Pancreas (tissue), 10 donors: ENCODE data around the gene CACFD1. TPM values are rescaled to one million over a fixed set of nuclear protein-coding genes. Genes with fewer than 3 reads are reported as not detected.

Source experiments
- ATAC-seq, 4 donors: fragments of 200-7000 bp; cut with Tn5 transposase; one replicate each; pipeline versions ENCODE4 v1.8.0 to v1.9.1; 2020; ENCODE audit warnings: mild to moderate bottlenecking in 4 of 4, moderate library complexity in 4 of 4
- DNase-seq, 6 donors: peaks; one replicate each; pipeline ENCODE4 v3.0.0-alpha.2; 2020
- FAIRE-seq: peaks from 2 replicates; lab custom pipeline; 2012; peaks lifted over from hg19 to GRCh38; lab: Jason Lieb, UNC
- H3K27ac ChIP-seq, 4 donors: fragments of 200-600 bp; sonication (generic); 1 replicate in 3 of 4; 2 replicates in 1 of 4; pipeline versions ENCODE4 v1.5.0 to v1.8.0; 2020
- H3K27me3 ChIP-seq, 4 donors: fragments of 200-600 bp; one replicate each; pipeline ENCODE4 v1.8.0; 2021
- H3K36me3 ChIP-seq, 3 donors: fragments of 200-600 bp; sonication (generic) in 1 of 3; one replicate each; pipeline versions ENCODE4 v1.5.0 to v1.8.0; 2020 to 2021
- H3K4me1 ChIP-seq, 3 donors: fragments of 200-600 bp; one replicate each; pipeline ENCODE4 v1.8.0; 2021
- H3K4me3 ChIP-seq, 4 donors: fragments of 200-600 bp; sonication (generic) in 2 of 4; one replicate each; pipeline versions ENCODE4 v1.5.0 to v1.8.0; 2020 to 2021
- H3K9me3 ChIP-seq, 4 donors: fragments of 200-600 bp; one replicate each; pipeline ENCODE4 v1.8.0; 2021
- WGBS, 2 donors: extraction: QIAGEN DNeasy Blood & Tissue Kit; methylation state at CpG; one replicate each; pipeline ENCODE4 v1.1.7; 2013; 5-methylcytosine and 5-hydroxymethylcytosine counted together
- intact Hi-C, 3 donors: fragments of 100-400 bp; cut with DNase I; formaldehyde crosslinking; loops; one replicate each; pipeline versions ENCODE4 v1.11.1 to v1.14.2; 2022
- polyA plus RNA-seq, 2 donors: library from polyadenylated mRNA; stranded (reverse); fragments of 200-250 nt; gene quantifications; one replicate each; pipeline ENCODE4 v1.2.3, GENCODE V29; 2013
- total RNA-seq, 6 donors: library from RNA; stranded (reverse); fragmentation: NEBNext Ultra II Directional in 4 of 6; extraction: Animal tissue kit (Norgen Biotek cat#: 25700) in 4 of 6; gene quantifications; one replicate each; pipeline versions ENCODE4 v1.2.1 to v1.2.4, GENCODE V29; 2021 to 2023
- TF ChIP-seq, protein P1 (sequence below), 4 donors: fragments of 200-600 bp; sonication (generic) in 3 of 4; IDR thresholded peaks; one replicate each; pipeline versions ENCODE4 v1.5.0 to v1.8.0; 2021; ENCODE audit warnings: antibody characterized with exemption in 4 of 4
- donor health status: healthy with polysubstance abuse.
- donor health status: DM: no; HTN: no; CAD: no; lungs with moderate emphysema.
- donor health status: DM: no; HTN: no; CAD: no.
- donor health status: control.
- donor health status: control.
- donor health status: Bipolar disorder and iron deficiency.
- donor health status: DM: yes; HTN: yes; CAD: no.
- donor health status: DM: no; HTN: no; CAD: no.
- donor health status: DM: no; HTN: no; CAD: no.
- donor health status: DM: yes; HTN: yes; CAD: no.

CACFD1 gene
- total and polyA plus RNA-seq, 8 donors, result 15.6 to 26.2 (median 19.0) TPM

DNA sequence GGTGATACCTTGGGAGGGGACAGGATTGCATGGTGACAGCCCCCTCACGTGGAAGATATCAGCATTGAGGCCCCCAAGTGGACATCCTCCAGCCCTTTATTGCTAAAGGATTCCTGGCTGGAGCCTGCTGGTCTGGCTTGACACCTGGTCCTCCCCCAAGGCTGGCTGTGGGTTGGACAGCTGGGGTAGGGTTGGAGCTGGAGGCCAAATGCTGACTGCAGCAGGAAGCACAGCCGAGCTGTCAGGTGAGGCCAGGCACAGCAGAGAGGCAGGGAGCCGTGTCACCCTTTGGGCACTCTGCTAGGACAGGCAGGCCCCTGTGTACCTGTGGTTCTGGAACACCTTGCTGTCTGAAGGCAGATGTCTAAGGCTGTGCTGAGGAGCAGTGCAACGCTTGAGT, 2.2 kb downstream of the CACFD1 start:
- DNase-seq (peak in 1 of 6 donors; percentile 65), FAIRE-seq (no peak), ATAC-seq (no peak)
- no peaks in the 10 kb centered on the region for H3K27me3 ChIP-seq
- no peaks in the 10 kb centered on the region for H3K36me3 ChIP-seq
- TF ChIP-seq, protein P1, sequence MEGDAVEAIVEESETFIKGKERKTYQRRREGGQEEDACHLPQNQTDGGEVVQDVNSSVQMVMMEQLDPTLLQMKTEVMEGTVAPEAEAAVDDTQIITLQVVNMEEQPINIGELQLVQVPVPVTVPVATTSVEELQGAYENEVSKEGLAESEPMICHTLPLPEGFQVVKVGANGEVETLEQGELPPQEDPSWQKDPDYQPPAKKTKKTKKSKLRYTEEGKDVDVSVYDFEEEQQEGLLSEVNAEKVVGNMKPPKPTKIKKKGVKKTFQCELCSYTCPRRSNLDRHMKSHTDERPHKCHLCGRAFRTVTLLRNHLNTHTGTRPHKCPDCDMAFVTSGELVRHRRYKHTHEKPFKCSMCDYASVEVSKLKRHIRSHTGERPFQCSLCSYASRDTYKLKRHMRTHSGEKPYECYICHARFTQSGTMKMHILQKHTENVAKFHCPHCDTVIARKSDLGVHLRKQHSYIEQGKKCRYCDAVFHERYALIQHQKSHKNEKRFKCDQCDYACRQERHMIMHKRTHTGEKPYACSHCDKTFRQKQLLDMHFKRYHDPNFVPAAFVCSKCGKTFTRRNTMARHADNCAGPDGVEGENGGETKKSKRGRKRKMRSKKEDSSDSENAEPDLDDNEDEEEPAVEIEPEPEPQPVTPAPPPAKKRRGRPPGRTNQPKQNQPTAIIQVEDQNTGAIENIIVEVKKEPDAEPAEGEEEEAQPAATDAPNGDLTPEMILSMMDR (IDR thresholded peaks at IDR 0.05), result no peak
- H3K4me3 ChIP-seq, result no peak overlapping the region
- WGBS, 2 donors, result 56 to 58% methylated on average over 4 of the region's 4 CpGs
- intact Hi-C loops, result no loop called here
- H3K27ac ChIP-seq, result peak overlapping the region in 1 of 4 donors; percentile 95
- H3K9me3 ChIP-seq, result no peaks in the 10 kb centered on the region
- H3K4me1 ChIP-seq, result peaks cover 6 to 11% (median 7%) of the 10 kb centered on the region in 3 donors

DNA sequence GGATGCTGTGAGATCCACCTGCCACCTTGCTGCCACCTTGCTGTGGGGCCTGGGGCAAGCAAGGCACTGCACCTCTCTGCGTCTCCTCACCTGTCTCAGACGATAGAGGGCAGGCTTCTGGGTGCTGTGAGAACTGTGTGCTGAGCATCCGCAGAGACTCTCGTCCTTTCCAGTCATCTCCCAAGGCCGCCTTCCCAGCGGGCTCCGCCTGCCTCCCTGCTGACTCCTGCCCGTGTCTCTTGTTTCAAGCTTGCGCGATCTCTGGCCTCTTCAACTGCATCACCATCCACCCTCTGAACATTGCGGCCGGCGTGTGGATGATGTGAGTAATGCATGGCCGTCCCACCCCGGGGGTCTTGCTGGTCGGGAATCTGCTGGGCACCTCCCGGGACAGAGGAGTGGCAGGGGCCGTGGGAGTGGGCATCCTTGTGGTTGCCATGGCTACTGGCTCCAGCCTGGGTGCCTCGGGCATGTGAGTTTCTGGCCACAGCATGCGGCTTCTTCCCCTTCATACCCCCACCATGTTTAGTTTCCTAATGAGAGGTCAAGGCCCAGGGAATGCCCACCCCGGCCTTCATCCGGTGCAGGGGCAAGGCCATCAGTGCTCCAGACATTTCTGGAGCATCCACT, 3.6 kb downstream of the CACFD1 start:
- 84 to 89% methylated on average over 22 of the region's 22 CpGs for WGBS, 2 donors
- Histone ChIP-seq H3K4me1 (peaks cover 6 to 13% (median 7%) of the 10 kb centered on the region in 3 donors), H3K4me3 (no peak overlapping the region), H3K36me3 (peaks cover 0 to under 1% (median 0%) of the 10 kb centered on the region in 3 donors), H3K27ac (no peak overlapping the region), H3K27me3 (no peaks in the 10 kb centered on the region), H3K9me3 (no peaks in the 10 kb centered on the region)
- FAIRE-seq (no peak), ATAC-seq (no peak), DNase-seq (peak in 1 of 6 donors; percentile 74)
- TF ChIP-seq, protein P1 (IDR thresholded peaks at IDR 0.05), result no peak
- intact Hi-C loops, result no loop called here

- TF ChIP-seq, protein P1 (IDR thresholded peaks at IDR 0.05), result no peak
- DNase-seq, result peak in 1 of 6 donors; percentile 69
- no peak for FAIRE-seq
- peaks cover 6 to 13% (median 7%) of the 10 kb centered on the region in 3 donors for H3K4me1 ChIP-seq
- no peaks in the 10 kb centered on the region for H3K9me3 ChIP-seq
- WGBS, 2 donors, result 86 to 89% methylated on average over 20 to 24 of the region's 24 CpGs
- H3K27me3 ChIP-seq, result no peaks in the 10 kb centered on the region
- ATAC-seq, result no peak
- intact Hi-C loops, result no loop called here
- H3K27ac ChIP-seq, result no peak overlapping the region
- H3K4me3 ChIP-seq, result no peak overlapping the region
- peaks cover 0 to 7% (median 0%) of the 10 kb centered on the region in 3 donors for H3K36me3 ChIP-seq
Measured at GRCh38 chr9:133463864-133464615, 4.3 kb downstream of the CACFD1 start.

DNA sequence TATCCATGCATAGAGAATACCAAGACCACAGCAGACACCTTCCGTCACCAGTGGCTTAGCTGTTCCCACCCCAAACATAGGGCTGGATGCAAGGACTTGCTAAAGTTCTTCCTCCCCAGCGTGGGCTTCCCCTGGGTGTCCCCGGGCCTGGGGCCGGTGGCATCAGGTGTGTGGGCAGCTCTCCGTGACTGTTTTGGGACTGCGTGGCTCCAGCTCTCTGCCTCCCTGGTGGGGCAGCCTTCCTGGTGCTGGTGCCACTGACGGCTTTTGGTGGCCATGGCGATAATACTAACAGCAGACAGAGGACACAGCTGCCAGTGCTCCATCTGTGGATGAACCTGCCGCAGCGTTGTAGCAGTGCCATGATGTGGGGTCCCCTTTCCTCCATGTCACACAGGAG, 4.9 kb downstream of the CACFD1 start:
- 91 to 95% methylated on average over 10 of the region's 10 CpGs for WGBS, 2 donors

More for the DNA sequence above, 4.9 kb downstream of the CACFD1 start:
- intact Hi-C loops, result no loop called here
- Histone ChIP-seq H3K4me3 (no peak overlapping the region), H3K36me3 (peaks cover 0 to 8% (median 0%) of the 10 kb centered on the region in 3 donors), H3K9me3 (no peaks in the 10 kb centered on the region), H3K27ac (no peak overlapping the region), H3K27me3 (no peaks in the 10 kb centered on the region), H3K4me1 (peaks cover 6 to 13% (median 7%) of the 10 kb centered on the region in 3 donors)
- peak in 1 of 6 donors; percentile 57 for DNase-seq
- no peak for ATAC-seq
- FAIRE-seq, result no peak
- TF ChIP-seq, protein P1 (IDR thresholded peaks at IDR 0.05), result no peak
